HEK293 (cell line): Measurements from ENCODE around the gene RNPEP.

ENCODE experiments used
- CTCF ChIA-PET: fragments of 350-600 bp; formaldehyde crosslinking; extraction: SDS; loops from one replicate; lab custom pipeline; 2021; ENCODE audit warnings: antibody characterized with exemption; lab: Yijun Ruan, JAX
- POLR2A ChIA-PET: fragments of 300-600 bp; formaldehyde crosslinking; extraction: SDS; loops from one replicate; lab custom pipeline; 2020; ENCODE audit warnings: antibody characterized with exemption, inconsistent platforms; lab: Yijun Ruan, JAX
- H3K27ac ChIP-seq: fragments of 200-500 bp; sonication (Bioruptor generic); 2 replicates; pipeline ENCODE4 v1.5.1; 2014; ENCODE audit warnings: low read depth, low read length, control low read depth, inconsistent platforms; ENCODE audit errors: extremely low read depth
- H3K36me3 ChIP-seq, 2 experiments: fragments of 200-500 bp in 1 of 2; sonication (Bioruptor generic) in 1 of 2; 1 replicate in 1 of 2; 2 replicates in 1 of 2; pipeline ENCODE4 v1.5.1; 2014 to 2017; ENCODE audit warnings: inconsistent platforms in 2 of 2, low read length in 2 of 2; ENCODE audit not compliant: control insufficient read depth in 2 of 2, insufficient read depth in 1 of 2
- H3K4me1 ChIP-seq: fragments of 200-500 bp; sonication (Bioruptor generic); 2 replicates; pipeline ENCODE4 v1.5.1; 2014; ENCODE audit warnings: mild to moderate bottlenecking, low read length, inconsistent platforms; ENCODE audit not compliant: control insufficient read depth, insufficient read depth
- H3K4me3 ChIP-seq: 2 replicates; pipeline ENCODE4 v1.5.1; 2011; ENCODE audit warnings: low read depth, mild to moderate bottlenecking, control low read depth, low read length, moderate library complexity
- H3K9me3 ChIP-seq: fragments of 200-500 bp; sonication (Bioruptor generic); 2 replicates; pipeline ENCODE4 v1.5.1; 2014; ENCODE audit warnings: low read depth, low read length, inconsistent platforms; ENCODE audit not compliant: control insufficient read depth, insufficient read depth
- CTCF ChIP-seq: fragments of 450-650 bp; formaldehyde crosslinking; IDR thresholded peaks from 2 replicates; pipeline ENCODE4 v1.5.1; 2016; ENCODE audit warnings: missing biosample characterization, missing genetic modification characterization
- GLIS1 ChIP-seq: fragments of 450-650 bp; formaldehyde crosslinking; IDR thresholded peaks from 2 replicates; pipeline ENCODE4 v1.5.1; 2016; ENCODE audit warnings: missing biosample characterization, missing genetic modification characterization
- KLF16 ChIP-seq: fragments of 450-650 bp; formaldehyde crosslinking; IDR thresholded peaks from 2 replicates; pipeline ENCODE4 v1.5.1; 2017; ENCODE audit warnings: missing biosample characterization, missing genetic modification characterization
- SCRT1 ChIP-seq: fragments of 450-650 bp; formaldehyde crosslinking; IDR thresholded peaks from 2 replicates; pipeline ENCODE4 v1.5.1; 2016; ENCODE audit warnings: missing biosample characterization, missing genetic modification characterization, borderline replicate concordance
- SCRT2 ChIP-seq: fragments of 450-650 bp; formaldehyde crosslinking; IDR thresholded peaks from 2 replicates; pipeline ENCODE4 v1.5.1; 2016; ENCODE audit warnings: missing biosample characterization, missing genetic modification characterization
- ZBTB48 ChIP-seq: fragments of 450-650 bp; formaldehyde crosslinking; IDR thresholded peaks from 2 replicates; pipeline ENCODE4 v1.5.1; 2016; ENCODE audit warnings: missing biosample characterization, missing genetic modification characterization
- ZBTB7A ChIP-seq: fragments of 450-650 bp; formaldehyde crosslinking; IDR thresholded peaks from 2 replicates; pipeline ENCODE4 v1.5.1; 2016; ENCODE audit warnings: low read depth, missing biosample characterization, missing genetic modification characterization
- ZEB2 ChIP-seq: fragments of 450-650 bp; formaldehyde crosslinking; IDR thresholded peaks from 2 replicates; pipeline ENCODE4 v1.5.1; 2016; ENCODE audit warnings: missing biosample characterization, missing genetic modification characterization
- ZIC2 ChIP-seq: fragments of 450-650 bp; formaldehyde crosslinking; IDR thresholded peaks from 2 replicates; pipeline ENCODE4 v1.5.1; 2016; ENCODE audit warnings: missing biosample characterization, missing genetic modification characterization
- ZNF114 ChIP-seq: fragments of 450-650 bp; formaldehyde crosslinking; IDR thresholded peaks from 2 replicates; pipeline ENCODE4 v1.5.0; 2017; ENCODE audit warnings: missing biosample characterization, missing genetic modification characterization
- ZNF157 ChIP-seq: fragments of 450-650 bp; formaldehyde crosslinking; IDR thresholded peaks from 2 replicates; pipeline ENCODE4 v1.5.1; 2016; ENCODE audit warnings: missing biosample characterization, missing genetic modification characterization
- ZNF2 ChIP-seq: fragments of 450-650 bp; formaldehyde crosslinking; IDR thresholded peaks from 2 replicates; pipeline ENCODE4 v1.5.1; 2016; ENCODE audit warnings: missing biosample characterization, missing genetic modification characterization
- ZNF341 ChIP-seq: fragments of 450-650 bp; formaldehyde crosslinking; IDR thresholded peaks from 2 replicates; pipeline ENCODE4; 2016; ENCODE audit warnings: low read depth, missing biosample characterization, missing genetic modification characterization
- ZNF391 ChIP-seq: fragments of 450-650 bp; formaldehyde crosslinking; IDR thresholded peaks from 2 replicates; pipeline ENCODE4 v1.5.1; 2016; ENCODE audit warnings: low read depth, missing biosample characterization, missing genetic modification characterization, borderline replicate concordance
- ZNF394 ChIP-seq: fragments of 450-650 bp; formaldehyde crosslinking; IDR thresholded peaks from 2 replicates; pipeline ENCODE4 v1.5.1; 2016; ENCODE audit warnings: missing biosample characterization, missing genetic modification characterization, mild to moderate bottlenecking, moderate library complexity, borderline replicate concordance
- ZNF600 ChIP-seq: fragments of 450-650 bp; formaldehyde crosslinking; IDR thresholded peaks from 2 replicates; pipeline ENCODE4 v1.5.1; 2016; ENCODE audit warnings: missing biosample characterization, missing genetic modification characterization
- ZNF624 ChIP-seq: fragments of 450-650 bp; formaldehyde crosslinking; IDR thresholded peaks from 2 replicates; pipeline ENCODE4 v1.5.1; 2017; ENCODE audit warnings: missing biosample characterization, missing genetic modification characterization
- ZNF654 ChIP-seq: fragments of 450-650 bp; formaldehyde crosslinking; IDR thresholded peaks from 2 replicates; pipeline ENCODE4 v1.5.1; 2016; ENCODE audit warnings: low read depth, missing biosample characterization, missing genetic modification characterization
- ZNF76 ChIP-seq: fragments of 450-650 bp; formaldehyde crosslinking; IDR thresholded peaks from 2 replicates; pipeline ENCODE4; 2016; ENCODE audit warnings: low read depth, missing biosample characterization, missing genetic modification characterization, borderline replicate concordance
- ZNF830 ChIP-seq: fragments of 450-650 bp; IDR thresholded peaks from 2 replicates; pipeline ENCODE4 v1.5.0; 2018; ENCODE audit warnings: missing biosample characterization, missing genetic modification characterization, low read depth, mild to moderate bottlenecking, moderate library complexity
- TF ChIP-seq, protein P1 (sequence below): fragments of 450-650 bp; formaldehyde crosslinking; IDR thresholded peaks from 2 replicates; pipeline ENCODE4 v1.5.1; 2016; ENCODE audit warnings: missing biosample characterization, missing genetic modification characterization
- TF ChIP-seq, protein P2 (sequence below): fragments of 450-650 bp; formaldehyde crosslinking; IDR thresholded peaks from 2 replicates; pipeline ENCODE4 v1.5.1; 2017; ENCODE audit warnings: missing biosample characterization, missing genetic modification characterization

The RNPEP gene

GRCh38 chr1:202004711-202005110, 22.3 kb downstream of the RNPEP start:
- H3K36me3 ChIP-seq, result peaks cover 24 to 67% of the 10 kb centered on the region in 2 experiments; a peak in 2 of 3 replicates
- POLR2A ChIA-PET, result no interaction called here
- H3K4me1 ChIP-seq, result no peaks in the 10 kb centered on the region; the same call in 1 of the 2 replicates
- no peaks in the 10 kb centered on the region for H3K9me3 ChIP-seq
- H3K4me3 ChIP-seq, result no peak overlapping the region
- CTCF ChIA-PET, result interaction anchor here (0.6 to 10.8 kb wide), 3 partner anchors 109 to 132 kb away, joined by 4 to 159 read pairs (median 6); partner anchors contain the start of gene GPR37L1
- TF ChIP-seq, protein P1, sequence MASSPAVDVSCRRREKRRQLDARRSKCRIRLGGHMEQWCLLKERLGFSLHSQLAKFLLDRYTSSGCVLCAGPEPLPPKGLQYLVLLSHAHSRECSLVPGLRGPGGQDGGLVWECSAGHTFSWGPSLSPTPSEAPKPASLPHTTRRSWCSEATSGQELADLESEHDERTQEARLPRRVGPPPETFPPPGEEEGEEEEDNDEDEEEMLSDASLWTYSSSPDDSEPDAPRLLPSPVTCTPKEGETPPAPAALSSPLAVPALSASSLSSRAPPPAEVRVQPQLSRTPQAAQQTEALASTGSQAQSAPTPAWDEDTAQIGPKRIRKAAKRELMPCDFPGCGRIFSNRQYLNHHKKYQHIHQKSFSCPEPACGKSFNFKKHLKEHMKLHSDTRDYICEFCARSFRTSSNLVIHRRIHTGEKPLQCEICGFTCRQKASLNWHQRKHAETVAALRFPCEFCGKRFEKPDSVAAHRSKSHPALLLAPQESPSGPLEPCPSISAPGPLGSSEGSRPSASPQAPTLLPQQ (tag by site-specific recombination), result no peak
- TF ChIP-seq SCRT1 (no peak), ZNF600 (tag by site-specific recombination) (peak; percentile 56; the same call in 1 of the 2 replicates), ZEB2 (tag by site-specific recombination) (no peak)
- H3K27ac ChIP-seq, result no peak overlapping the region; the same call in 1 of the 2 replicates

GRCh38 chr1:202005958-202006357, 23.5 kb downstream of the RNPEP start:
- H3K4me3 ChIP-seq, result no peak overlapping the region
- TF ChIP-seq ZNF391 (tag by site-specific recombination), result no peak
- no peak for TF ChIP-seq ZNF624 (tag by site-specific recombination)
- no peak for TF ChIP-seq CTCF
- TF ChIP-seq ZNF600 (tag by site-specific recombination), result 0 out of 2 replicates have a peak, but pooled peaks have one; percentile 57
- peak; percentile 24; the same call in 1 of the 2 replicates for TF ChIP-seq ZNF341 (tag by site-specific recombination)
- TF ChIP-seq ZNF114 (tag by site-specific recombination), result no peak
- TF ChIP-seq ZNF654 (tag by site-specific recombination), result peak; percentile 40
- 0 out of 2 replicates have a peak, but pooled peaks have one; percentile 24 for TF ChIP-seq ZNF2 (tag by site-specific recombination)
- H3K27ac ChIP-seq, result no peak overlapping the region
- ChIA-PET POLR2A (no interaction called here), CTCF (interaction anchor here (0.6 to 10.8 kb wide), 12 partner anchors 10 to 1490 kb away, joined by 3 to 159 read pairs (median 4); partner anchors contain the start of gene GPR37L1)
- H3K4me1 ChIP-seq, result no peaks in the 10 kb centered on the region; the same call in 1 of the 2 replicates
- no peaks in the 10 kb centered on the region for H3K9me3 ChIP-seq
- peaks cover 17 to 54% of the 10 kb centered on the region in 2 experiments; a peak in 2 of 3 replicates for H3K36me3 ChIP-seq

DNA sequence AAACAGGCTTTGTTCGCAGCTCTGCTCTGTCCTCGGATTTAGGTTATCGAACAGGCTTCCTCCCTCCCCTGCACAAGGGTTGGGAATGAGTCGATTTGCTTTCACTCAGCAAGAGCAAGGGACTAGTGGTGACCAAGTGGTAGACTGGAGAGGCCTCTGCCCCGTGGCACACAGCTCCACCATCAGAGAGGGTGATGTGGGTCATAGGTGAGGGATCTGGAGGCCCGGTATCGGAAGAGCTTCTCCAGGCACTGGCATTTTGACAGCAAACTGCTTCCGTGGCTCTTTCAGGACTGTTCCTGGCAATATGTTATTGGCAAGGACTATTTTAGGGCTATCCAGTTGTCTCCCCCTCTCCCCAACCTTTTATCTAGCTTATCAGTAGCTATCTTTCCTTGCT, 24.9 kb downstream of the RNPEP start:
- H3K4me3 ChIP-seq, result no peak overlapping the region
- POLR2A ChIA-PET, result interaction anchor here (0.5 to 1.3 kb wide), 5 partner anchors 13 to 122 kb away, joined by 3 to 7 read pairs (median 4); no protein-coding TSS in a partner anchor
- no peak overlapping the region for H3K27ac ChIP-seq

DNA sequence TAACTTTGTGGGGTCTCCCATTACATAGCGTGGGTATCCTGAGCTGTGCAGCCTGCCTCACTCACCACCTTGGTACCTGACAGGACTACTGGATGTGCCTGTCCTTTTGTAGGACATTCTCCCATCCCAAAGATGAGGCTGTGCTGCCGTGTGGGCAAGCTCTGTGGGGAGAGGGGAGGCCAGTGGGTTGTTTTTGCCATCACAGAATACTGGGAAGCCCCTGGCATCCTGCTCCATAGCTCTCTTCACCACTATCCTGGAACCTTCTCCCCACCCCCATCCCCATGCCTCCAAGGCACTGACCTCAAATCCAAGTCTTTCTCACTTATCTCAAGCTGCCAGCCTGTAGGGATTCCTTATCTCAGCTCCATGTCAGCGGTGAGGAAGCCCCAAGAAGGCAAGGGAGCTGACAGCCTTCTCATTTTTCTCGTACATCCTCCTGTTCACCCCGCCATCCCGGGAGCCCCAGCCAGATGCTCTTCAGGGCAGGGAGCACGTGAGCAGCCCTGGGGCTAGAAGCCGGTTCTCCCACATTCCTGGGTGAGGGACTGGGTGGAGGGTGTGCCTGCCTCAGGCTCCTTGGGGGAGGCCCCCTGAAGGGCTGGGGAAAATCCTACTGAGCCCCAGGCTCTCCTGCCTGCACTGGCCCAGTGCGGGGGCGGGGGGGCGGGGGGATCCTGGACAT, 25.5 kb downstream of the RNPEP start:
- H3K27ac ChIP-seq, result no peak overlapping the region
- CTCF ChIA-PET, result interaction anchor here (0.6 to 10.8 kb wide), 12 partner anchors 8 to 127 kb away, joined by 3 to 159 read pairs (median 6); partner anchors contain the start of gene GPR37L1
- TF ChIP-seq ZNF830 (tag by site-specific recombination) (no peak), GLIS1 (tag by site-specific recombination) (peak; percentile 71), ZBTB48 (tag by site-specific recombination) (0 out of 2 replicates have a peak, but pooled peaks have one; percentile 52), ZNF394 (tag by site-specific recombination) (no peak), ZBTB7A (tag by site-specific recombination) (no peak), ZNF157 (tag by site-specific recombination) (no peak), KLF16 (tag by site-specific recombination) (no peak), SCRT2 (no peak), ZIC2 (tag by site-specific recombination) (peak; percentile 83)
- TF ChIP-seq, protein P2, sequence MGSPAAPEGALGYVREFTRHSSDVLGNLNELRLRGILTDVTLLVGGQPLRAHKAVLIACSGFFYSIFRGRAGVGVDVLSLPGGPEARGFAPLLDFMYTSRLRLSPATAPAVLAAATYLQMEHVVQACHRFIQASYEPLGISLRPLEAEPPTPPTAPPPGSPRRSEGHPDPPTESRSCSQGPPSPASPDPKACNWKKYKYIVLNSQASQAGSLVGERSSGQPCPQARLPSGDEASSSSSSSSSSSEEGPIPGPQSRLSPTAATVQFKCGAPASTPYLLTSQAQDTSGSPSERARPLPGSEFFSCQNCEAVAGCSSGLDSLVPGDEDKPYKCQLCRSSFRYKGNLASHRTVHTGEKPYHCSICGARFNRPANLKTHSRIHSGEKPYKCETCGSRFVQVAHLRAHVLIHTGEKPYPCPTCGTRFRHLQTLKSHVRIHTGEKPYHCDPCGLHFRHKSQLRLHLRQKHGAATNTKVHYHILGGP (tag by site-specific recombination), result no peak

More for the DNA sequence above, 24.9 kb downstream of the RNPEP start:
- Histone ChIP-seq H3K9me3 (no peaks in the 10 kb centered on the region), H3K4me1 (no peaks in the 10 kb centered on the region; the same call in 1 of the 2 replicates), H3K36me3 (peaks cover 11 to 42% of the 10 kb centered on the region in 2 experiments; a peak in 2 of 3 replicates)
- TF ChIP-seq ZNF76 (tag by site-specific recombination), result no peak
- CTCF ChIA-PET, result interaction anchor here (0.6 to 10.8 kb wide), 14 partner anchors 8 to 128 kb away, joined by 3 to 159 read pairs (median 5); partner anchors contain the start of gene GPR37L1

More for the DNA sequence above, 25.5 kb downstream of the RNPEP start:
- H3K4me1 ChIP-seq, result no peaks in the 10 kb centered on the region; the same call in 1 of the 2 replicates
- POLR2A ChIA-PET, result interaction anchor here (0.5 to 1.3 kb wide), 5 partner anchors 17 to 121 kb away, joined by 3 to 7 read pairs (median 3); no protein-coding TSS in a partner anchor
- no peak overlapping the region for H3K4me3 ChIP-seq
- peaks cover 10 to 36% of the 10 kb centered on the region in 2 experiments; a peak in 2 of 3 replicates for H3K36me3 ChIP-seq
- H3K9me3 ChIP-seq, result no peaks in the 10 kb centered on the region
